GM12892 (cell line): ENCODE data around the gene TMEM238.
"Not testable (repeated sequence)": the region's sequence is repeated elsewhere in the genome, so short reads cannot be mapped to it uniquely, and the experiment has no call there.

Source experiments
- POLR2A ChIP-seq: IDR thresholded peaks from 2 replicates; pipeline ENCODE4 v1.6.1; 2011; ENCODE audit warnings: low read depth, low read length, control low read depth
- TAF1 ChIP-seq: IDR thresholded peaks from 2 replicates; pipeline ENCODE4 v1.6.1; 2011; ENCODE audit warnings: low read depth, mild to moderate bottlenecking, control low read depth, low read length, borderline replicate concordance

GRCh38 chr19:55421281-55421680, 37.2 kb upstream of the TMEM238 start:
- not testable (repeated sequence) for TF ChIP-seq TAF1, POLR2A
